ENCODE data around the gene CDT1.

DNA sequence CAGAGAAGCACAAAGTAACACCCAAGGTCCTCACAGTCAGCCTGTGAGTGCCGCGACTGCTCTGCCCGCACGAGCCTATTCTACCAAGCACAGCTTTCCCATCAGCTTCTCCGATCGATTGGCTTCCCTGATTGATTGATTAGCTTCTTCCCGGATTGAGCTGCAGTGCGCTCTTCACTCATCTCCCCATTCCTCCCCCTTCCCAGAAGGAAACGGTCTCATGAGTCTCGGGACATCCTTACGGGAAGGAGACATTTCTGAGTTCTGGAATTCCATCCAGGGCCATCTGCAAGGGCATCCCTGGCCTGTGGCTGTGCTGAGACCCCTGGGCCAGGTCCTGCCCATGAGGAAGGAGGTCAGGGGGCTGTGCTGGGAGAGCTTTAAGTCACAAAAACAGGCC lies 36.6 kb upstream of the CDT1 start:
- no peak for TF ChIP-seq CTCF (IDR thresholded peaks at IDR 0.05)
- no peak for TF ChIP-seq TEAD4 (IDR thresholded peaks at IDR 0.05; ENCODE audit: borderline replicate concordance, insufficient read depth)
- TF ChIP-seq REST (IDR thresholded peaks at IDR 0.05; ENCODE audit: low read depth, low read length): no peak
- TF ChIP-seq, protein P1, sequence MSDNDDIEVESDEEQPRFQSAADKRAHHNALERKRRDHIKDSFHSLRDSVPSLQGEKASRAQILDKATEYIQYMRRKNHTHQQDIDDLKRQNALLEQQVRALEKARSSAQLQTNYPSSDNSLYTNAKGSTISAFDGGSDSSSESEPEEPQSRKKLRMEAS (IDR thresholded peaks at IDR 0.05; ENCODE audit: low read depth): no peak
- TF ChIP-seq EZH2phosphoT487 (IDR thresholded peaks at IDR 0.05; ENCODE audit: borderline replicate concordance, low read depth): no peak
- no peak for TF ChIP-seq PBX3 (IDR thresholded peaks at IDR 0.05)

Data from SK-N-SH (cell line).